Astrocyte of the hippocampus (primary cell): Measurements from ENCODE around the gene TUBA4B.

Experiments used
- DNase-seq: peaks from one replicate; pipeline ENCODE4 v3.0.0; 2011; ENCODE audit warnings: low read depth, low spot score

TUBA4B gene

GRCh38 chr2:219252900-219253752 lies at the start of gene TUBA4B:
Gene TUBA4B, plus strand, starts transcription at chr2:219253243. Its CDS starts 165 bp downstream, at chr2:219253408.
- DNase-seq = peak; percentile 50

GRCh38 chr2:219204425-219205164 lies 48.4 kb upstream of the TUBA4B start:
- no peak for DNase-seq

GRCh38 chr2:219205165-219205538 lies 47.9 kb upstream of the TUBA4B start:
- DNase-seq = no peak

DNA sequence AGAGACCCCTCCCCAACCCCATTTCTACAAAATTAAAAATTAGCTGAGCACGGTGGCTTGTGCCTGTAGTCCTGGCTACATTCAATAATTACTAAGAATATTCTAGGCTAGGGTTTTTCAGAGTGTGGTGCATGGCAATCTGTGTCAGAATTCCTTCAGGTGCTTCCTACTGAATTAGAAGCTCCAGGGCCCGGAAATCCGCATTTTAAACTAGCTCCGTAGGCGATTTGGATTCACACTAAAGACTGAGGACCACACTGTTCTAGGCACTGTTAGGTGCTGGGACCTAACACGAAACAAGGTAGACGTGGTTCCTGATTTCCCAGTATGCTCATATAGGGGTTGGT lies 47.1 kb upstream of the TUBA4B start:
- no peak for DNase-seq

DNA sequence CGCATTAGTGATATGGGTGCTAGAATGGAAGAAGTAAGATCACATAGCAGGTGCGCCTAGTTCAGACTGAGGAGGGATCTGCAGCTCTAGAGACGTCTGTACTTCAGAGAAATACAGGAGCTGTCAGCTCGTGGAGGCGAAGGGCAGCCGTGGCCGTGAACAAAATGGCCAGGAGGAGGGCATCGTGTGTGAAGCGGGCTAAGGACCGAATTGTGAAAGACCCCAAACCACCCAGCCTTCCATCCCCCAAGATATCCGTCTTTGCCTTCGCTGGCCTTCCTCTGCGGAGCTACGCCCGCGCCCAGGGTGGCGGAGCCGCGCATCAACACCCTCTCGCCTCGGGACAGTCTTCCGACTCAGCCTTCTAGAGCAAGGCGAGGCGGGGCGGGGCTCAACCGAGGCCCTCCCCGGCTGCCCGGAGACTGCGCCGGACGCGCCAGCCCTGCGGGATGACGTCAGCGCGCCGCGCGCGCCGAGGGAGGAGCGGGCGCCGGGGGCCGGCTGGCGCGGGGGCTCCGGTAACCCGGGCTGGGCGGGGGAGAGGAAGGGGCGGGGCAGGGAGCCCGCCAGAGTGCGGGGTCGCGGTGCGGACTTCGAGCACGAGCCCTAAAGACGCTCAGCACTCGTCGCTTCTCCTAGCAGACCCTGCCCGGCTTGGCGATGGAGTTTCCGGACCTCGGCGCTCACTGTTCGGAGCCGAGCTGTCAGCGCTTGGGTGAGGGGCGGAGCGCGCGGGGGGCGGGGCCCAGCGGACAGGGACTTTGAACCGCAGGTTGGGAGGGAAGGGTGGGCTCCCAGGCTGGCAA lies 46.5 kb upstream of the TUBA4B start, which contains the start of gene ZFAND2B:
TSS of gene ZFAND2B (plus strand) at position 455 of the 806 bp plus-strand sequence. CDS start at position 661, 206 bp downstream.
- DNase-seq = peak; percentile 99

- no peak for DNase-seq
Observed at GRCh38 chr2:219207134-219207883, 45.7 kb upstream of the TUBA4B start.

GRCh38 chr2:219207884-219208740 lies 44.9 kb upstream of the TUBA4B start:
- DNase-seq = peak; percentile 46

- no peak for DNase-seq
Observed at GRCh38 chr2:219209236-219210195, 43.5 kb upstream of the TUBA4B start.

DNA sequence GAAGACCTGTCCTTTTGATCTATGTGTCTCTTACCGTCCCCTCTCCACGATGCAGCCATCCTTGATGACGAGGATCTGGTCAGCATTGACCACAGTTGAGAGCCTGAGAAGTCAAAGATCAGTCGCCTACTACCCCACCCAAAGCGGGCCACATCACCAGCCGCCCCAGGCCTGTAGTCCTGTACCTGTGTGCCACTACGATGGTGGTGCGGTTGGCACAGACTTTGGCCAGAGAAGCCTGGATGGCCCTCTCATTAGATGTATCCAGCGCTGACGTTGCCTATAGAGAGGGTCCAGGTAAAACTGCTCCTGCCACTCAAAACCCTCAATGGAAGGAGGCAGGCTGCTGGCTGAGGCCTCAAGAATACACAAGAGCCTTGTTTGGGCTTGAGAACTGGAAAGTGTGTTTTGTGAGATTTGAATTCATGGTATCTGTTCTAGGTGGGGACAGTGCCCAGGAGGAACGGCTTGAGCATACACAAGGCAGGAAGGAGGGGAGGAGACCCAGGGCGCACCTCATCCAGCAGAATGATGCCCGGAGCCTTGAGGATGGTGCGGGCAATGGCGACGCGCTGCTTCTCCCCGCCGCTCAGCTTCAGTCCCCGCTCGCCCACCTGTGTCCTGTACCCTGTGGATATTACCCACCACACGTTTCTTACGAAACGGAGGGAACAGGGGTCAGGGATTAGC lies 42.7 kb upstream of the TUBA4B start:
- no peak for DNase-seq

DNA sequence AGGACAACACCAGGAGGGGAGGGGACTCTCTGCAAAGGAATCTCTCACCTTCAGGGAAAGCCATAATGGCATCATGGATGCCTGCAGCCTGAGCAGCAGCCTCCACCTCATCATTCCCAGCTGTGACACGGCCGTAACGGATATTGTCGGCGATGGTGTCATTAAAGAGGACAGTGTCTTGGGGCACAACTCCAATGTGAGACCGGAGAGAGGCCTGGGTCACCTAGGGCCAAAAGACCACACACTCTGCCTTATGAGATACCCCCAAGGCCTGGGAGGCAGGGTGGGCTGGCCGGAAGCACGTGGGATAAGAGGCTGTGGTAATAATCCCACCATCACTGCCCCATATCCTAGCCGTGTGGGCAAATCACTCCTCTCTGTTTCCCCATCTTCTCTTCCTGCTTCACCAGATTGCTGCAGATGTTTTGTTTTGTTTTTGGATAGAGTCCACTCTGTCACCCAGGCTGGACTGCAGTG lies 42.1 kb upstream of the TUBA4B start:
- no peak for DNase-seq

DNA sequence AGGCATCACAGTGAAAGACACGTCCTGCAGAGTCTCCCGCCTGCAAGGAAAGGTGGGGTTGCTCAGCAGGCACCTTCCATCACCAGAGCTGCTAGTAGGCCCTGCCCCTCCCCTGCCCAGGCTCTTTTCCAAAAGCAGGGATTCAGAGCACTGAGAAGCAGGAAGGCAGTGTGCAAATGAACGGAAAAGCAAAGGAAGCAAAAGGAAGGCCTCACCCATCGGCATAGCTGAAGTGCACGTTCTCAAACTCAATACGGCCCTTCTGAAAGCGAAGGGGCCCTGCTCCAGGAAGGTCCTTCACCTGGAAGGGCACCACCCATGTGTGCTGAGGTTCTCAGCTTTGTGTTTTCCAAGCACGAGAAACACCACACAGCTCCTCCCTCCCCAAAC lies 40.0 kb upstream of the TUBA4B start:
- no peak for DNase-seq

DNA sequence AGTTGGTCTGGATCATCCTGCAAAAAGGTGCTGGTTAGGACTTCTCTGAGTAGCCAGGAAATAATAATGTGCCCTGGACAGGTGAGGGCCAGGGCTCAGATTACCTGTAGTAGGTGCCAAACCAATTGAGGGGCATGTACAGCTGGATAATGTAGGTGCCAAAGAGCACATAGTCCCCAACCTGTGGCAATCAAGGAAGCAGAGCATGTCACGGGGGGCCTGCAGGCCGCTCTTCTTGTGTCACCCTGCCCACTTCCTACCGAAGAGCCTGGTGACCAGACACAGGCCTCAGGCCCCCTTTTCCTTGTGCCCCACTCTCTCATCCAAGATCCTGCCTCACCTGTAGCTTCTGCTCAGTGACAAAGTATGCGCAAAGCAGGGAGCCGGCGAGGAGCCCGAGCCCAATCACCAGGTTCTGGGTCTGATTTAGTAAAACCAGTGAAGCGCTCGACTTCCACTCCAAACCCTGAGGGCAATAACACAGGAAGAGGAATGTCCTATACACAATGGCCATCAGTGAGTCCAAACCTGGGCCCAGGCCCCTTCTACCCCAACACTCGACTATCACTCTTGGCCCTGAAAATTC lies 39.5 kb upstream of the TUBA4B start:
- DNase-seq = no peak

- no peak for DNase-seq
Observed at GRCh38 chr2:219214141-219214540, 38.9 kb upstream of the TUBA4B start.

DNA sequence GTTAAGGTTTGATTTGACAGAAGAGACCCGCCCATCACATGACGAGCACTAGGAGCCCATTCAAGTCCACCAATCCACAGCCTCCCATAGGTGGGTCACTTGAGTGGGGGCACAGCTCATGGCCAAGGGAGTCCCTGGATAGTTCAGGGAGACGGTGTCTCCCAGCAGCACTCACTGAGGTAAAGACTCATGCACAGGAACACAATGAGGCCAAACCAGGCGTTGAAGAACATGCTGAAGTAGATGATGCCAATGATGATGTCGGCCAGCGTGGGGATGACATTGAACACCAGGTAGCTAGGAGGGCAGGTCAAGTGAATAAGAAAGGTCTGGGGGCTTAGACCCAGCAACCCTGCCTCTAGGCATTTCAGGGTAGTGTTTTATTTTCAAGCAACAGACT lies 38.3 kb upstream of the TUBA4B start:
- no peak for DNase-seq

DNA sequence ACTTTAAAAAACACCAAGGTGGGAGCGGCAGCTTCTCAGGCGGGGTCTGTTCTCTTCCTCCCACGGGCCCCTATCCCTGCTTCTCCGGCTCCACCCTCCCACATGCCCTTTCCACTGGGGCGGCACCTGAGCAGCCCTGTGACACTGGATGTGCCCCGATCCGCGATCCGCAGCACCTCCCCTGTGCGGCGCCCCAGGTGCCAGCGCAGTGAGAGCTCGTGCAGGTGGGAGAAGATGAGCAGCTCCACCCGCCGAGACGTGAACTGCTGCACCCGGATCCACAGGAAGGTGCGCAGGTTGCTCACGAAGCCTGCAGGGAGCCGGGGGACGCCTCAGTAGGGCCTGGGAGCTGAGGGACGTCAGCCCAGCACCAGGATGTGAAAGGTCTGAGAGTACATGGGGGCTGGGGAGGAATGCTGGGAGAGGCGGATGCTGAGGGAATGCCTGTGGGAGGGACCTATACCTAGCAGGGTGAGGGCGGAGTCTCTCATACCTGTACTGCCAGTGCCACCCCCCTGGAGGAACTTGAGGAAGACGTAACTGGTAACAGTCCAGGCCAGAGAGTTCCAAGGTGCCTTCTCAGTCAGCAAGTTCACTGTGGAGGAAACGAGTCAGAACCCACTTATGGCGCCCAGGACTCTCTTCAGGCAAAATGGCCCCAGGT lies 37.0 kb upstream of the TUBA4B start:
- no peak for DNase-seq

- no peak for DNase-seq
Observed at GRCh38 chr2:219216535-219216915, 36.5 kb upstream of the TUBA4B start.

DNA sequence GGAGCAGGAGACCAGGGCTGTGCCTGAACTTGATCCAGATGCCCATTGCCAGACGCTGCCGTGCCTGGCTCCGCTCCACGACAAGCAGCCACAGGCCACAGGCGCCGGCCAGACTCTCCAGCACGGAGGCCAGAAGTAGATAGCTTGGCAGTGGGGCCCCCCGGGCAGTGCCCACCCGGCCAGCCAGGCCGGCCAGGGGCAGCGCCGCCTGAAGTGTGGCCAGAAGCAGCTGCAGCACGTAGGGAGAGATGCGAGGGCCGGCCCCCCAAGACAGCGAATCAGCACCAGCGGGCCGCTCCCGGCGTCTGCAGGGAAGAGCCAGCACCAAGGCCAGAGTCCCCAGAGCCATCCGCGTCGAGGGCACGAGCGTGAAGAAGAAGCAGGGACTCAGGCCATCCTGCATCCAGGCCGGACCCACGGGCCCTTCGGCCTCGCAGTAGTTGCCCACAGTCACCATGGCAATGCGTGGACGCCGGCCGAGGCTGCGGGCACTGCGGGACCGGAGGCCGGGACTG lies 34.8 kb upstream of the TUBA4B start:
- peak; percentile 96 for DNase-seq
